ENCODE data around the gene IGF2.

DNA sequence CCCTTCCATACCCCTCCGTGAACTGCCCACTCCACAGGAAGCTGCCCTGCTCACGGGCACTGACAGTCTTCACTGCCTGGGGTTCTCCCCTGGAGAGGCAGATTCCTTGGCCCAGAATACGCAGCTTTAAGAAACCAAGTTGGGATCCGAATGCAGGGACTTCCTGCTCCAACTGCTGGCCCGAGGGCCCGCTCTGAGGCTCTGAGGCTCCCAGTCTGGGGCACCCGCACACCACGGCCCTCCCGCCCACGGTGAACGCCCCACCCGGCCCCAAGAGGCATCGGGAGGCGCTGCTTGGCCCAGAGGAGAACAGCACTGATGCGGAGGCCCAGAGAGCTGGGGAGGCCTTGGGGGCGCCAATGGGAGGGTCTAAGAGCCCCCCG lies 42.3 kb downstream of the IGF2 start:
- TF ChIP-seq, protein P1, sequence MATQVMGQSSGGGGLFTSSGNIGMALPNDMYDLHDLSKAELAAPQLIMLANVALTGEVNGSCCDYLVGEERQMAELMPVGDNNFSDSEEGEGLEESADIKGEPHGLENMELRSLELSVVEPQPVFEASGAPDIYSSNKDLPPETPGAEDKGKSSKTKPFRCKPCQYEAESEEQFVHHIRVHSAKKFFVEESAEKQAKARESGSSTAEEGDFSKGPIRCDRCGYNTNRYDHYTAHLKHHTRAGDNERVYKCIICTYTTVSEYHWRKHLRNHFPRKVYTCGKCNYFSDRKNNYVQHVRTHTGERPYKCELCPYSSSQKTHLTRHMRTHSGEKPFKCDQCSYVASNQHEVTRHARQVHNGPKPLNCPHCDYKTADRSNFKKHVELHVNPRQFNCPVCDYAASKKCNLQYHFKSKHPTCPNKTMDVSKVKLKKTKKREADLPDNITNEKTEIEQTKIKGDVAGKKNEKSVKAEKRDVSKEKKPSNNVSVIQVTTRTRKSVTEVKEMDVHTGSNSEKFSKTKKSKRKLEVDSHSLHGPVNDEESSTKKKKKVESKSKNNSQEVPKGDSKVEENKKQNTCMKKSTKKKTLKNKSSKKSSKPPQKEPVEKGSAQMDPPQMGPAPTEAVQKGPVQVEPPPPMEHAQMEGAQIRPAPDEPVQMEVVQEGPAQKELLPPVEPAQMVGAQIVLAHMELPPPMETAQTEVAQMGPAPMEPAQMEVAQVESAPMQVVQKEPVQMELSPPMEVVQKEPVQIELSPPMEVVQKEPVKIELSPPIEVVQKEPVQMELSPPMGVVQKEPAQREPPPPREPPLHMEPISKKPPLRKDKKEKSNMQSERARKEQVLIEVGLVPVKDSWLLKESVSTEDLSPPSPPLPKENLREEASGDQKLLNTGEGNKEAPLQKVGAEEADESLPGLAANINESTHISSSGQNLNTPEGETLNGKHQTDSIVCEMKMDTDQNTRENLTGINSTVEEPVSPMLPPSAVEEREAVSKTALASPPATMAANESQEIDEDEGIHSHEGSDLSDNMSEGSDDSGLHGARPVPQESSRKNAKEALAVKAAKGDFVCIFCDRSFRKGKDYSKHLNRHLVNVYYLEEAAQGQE (IDR thresholded peaks at IDR 0.05; ENCODE audit: insufficient read depth in 1 of 2, low read depth in 2 of 2, low read length in 2 of 2): no peak
- TF ChIP-seq FOXP2 (optimal IDR thresholded peaks at IDR 0.05; ENCODE audit: borderline replicate concordance, extremely low read depth, extremely low read length, insufficient read depth) (no peak), POLR2AphosphoS5 (IDR thresholded peaks at IDR 0.05; ENCODE audit: low read depth, low read length) (no peak), TAF1 (IDR thresholded peaks at IDR 0.05; ENCODE audit: borderline replicate concordance, insufficient read depth, low read length) (no peak), SIN3A (IDR thresholded peaks at IDR 0.05; ENCODE audit: borderline replicate concordance, insufficient read depth, low read length) (no peak)
